OCI-LY3 (cell line): ENCODE data around the gene GSG1.

Experiments
- CTCF ChIP-seq: fragments of 200-600, 300-600 bp; sonication (generic); IDR thresholded peaks from 2 replicates; pipeline ENCODE4 v1.5.1; 2014; ENCODE audit warnings: antibody characterized with exemption, low read length, low read depth
- EZH2phosphoT487 ChIP-seq: fragments of 200-600 bp; shearing (Covaris generic); IDR thresholded peaks from 2 replicates; pipeline ENCODE4 v1.6.1; 2018; ENCODE audit warnings: antibody characterized with exemption, mixed run types, low read depth

GRCh38 chr12:13127444-13127843 is 24.0 kb upstream of the GSG1 start:
- no peak for TF ChIP-seq CTCF
- TF ChIP-seq EZH2phosphoT487 = no peak
